ENCODE results near the gene NFATC2IP.

DNA sequence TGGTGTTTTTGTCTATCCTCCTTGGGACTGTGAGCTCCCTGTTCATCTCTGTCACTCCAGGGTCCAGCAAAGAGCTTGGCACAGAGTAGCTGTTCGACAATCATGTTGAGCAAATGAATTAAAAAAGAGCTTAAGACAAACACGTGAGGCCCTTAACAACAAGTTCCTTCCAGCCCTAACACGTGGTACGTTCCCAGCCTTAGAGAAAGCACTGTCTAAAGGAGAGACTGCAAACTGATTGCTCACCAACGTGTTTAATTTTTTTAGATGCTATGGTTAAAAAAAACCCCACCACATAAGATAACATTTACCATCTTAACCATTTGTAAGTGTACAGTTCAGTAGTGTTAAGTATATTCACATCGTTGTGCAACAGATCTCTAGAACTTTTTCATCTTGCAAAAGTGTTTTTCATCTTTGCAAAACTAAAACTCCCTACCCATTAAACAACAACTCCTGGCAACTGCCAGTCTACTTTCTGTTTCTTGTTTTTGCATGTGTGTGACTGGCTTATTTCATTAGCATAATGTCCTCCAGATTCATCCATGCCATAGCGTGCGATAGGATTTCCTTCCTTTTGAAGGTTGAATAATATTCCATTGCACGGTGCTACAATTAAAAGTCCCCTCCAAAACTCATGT lies 62.3 kb downstream of the NFATC2IP start:
- TF ChIP-seq EZH2 (IDR thresholded peaks at IDR 0.05) = no peak
- TF ChIP-seq POLR2AphosphoS5 (IDR thresholded peaks at IDR 0.05; ENCODE audit: borderline replicate concordance, low read depth, low read length) = no peak
- no peak for TF ChIP-seq FOXP2 (optimal IDR thresholded peaks at IDR 0.05; ENCODE audit: control extremely low read depth, extremely low read length, insufficient read depth)
